Measurements from ENCODE around the gene MRPL38.

DNA sequence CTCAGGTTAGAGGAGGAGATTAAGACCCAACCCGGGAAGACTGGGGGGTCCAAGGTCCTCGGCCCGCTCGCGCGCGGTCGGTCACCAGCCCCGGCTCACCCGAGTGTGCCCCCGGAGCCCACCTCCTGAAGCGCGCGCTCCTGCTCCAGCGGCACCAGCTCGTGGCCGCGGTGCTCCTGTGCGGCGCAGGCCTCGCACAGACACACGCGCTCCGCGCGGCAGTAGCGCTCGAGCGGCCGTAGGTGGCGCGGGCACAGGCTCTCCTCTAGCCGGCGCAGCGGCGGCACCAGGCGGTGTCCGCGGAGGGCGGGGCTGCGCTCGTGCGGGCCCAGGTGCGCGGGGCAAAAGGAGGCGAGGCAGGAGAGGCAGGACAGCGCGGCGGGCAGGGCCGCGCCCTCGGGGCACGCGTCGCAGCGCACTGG is 26.9 kb downstream of the MRPL38 start:
- TF ChIP-seq, protein P1, sequence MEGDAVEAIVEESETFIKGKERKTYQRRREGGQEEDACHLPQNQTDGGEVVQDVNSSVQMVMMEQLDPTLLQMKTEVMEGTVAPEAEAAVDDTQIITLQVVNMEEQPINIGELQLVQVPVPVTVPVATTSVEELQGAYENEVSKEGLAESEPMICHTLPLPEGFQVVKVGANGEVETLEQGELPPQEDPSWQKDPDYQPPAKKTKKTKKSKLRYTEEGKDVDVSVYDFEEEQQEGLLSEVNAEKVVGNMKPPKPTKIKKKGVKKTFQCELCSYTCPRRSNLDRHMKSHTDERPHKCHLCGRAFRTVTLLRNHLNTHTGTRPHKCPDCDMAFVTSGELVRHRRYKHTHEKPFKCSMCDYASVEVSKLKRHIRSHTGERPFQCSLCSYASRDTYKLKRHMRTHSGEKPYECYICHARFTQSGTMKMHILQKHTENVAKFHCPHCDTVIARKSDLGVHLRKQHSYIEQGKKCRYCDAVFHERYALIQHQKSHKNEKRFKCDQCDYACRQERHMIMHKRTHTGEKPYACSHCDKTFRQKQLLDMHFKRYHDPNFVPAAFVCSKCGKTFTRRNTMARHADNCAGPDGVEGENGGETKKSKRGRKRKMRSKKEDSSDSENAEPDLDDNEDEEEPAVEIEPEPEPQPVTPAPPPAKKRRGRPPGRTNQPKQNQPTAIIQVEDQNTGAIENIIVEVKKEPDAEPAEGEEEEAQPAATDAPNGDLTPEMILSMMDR (IDR thresholded peaks at IDR 0.05) = peak; percentile 45 to 81 (median 55)
- peak; percentile 60 for TF ChIP-seq POLR2A (IDR thresholded peaks at IDR 0.05)
- TF ChIP-seq POLR2AphosphoS5 (IDR thresholded peaks at IDR 0.05) = peak in 2 of 3 donors; percentile 75 to 86
- TF ChIP-seq EP300 (IDR thresholded peaks at IDR 0.05; ENCODE audit: low read depth) = no peak
